NCI-H2227 treated with DMSO at 0.1 percent for 48 hours (cell line): ENCODE data around the gene SLC2A8.

ENCODE experiments used
- DNase-seq: peaks from one replicate; lab custom pipeline; 2025; lab: John Stamatoyannopoulos, UW

The SLC2A8 gene

DNA sequence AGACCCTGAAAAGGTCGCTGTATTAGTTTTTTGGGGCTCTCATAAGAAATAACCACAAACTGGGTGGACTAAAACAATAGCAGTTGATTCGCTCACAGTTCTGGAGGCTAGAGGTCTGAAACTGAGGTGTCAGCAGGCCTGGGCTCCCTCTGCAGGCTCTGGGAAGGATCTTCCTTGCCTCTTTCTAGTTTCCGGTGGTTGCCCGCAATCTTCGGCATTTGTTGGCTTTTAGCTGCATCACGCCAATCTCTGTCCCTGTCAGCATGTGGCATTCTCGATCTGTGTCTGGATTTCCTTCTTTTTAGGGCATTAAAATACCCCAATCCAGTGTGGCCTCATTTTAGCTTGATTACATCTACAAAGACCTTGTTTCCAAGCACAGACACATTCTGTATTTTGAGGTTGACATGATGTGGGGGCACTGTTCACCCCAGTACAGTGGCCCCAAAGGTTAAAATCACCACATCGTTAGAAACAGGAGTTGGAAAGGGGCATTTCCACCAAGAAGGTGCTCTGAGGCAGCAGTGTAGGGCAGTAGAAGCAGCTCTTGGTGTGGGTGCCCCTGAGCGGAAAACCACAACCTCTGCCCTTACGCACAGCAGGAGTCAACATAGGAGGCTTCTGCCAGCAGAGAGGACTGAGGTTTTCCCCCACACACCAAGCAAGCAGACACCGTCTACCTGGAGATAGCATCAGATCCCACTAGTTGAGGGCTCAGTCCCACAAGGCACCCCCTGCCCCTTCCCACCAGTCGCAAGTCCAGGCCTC, 40.7 kb downstream of the SLC2A8 start:
- no peak for DNase-seq

DNA sequence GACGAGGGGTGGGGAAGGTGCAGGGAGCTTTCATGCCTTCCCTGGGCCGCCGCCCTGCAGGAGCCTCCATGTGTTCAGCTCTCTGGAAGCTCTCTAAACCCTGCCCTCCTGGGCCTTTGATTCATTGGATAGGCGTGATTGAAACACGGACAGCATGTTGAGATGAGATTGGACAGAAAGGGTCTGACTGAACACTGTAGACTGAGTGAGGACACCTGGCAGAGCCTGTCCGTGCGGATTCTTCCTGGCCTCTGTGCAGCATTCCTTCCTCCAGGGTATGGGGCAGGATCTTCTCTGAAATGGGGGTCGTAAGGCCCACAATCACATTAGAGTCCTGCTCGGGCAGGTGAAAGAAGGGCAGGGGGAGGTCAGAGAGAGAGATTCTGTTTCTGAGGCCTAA, 41.4 kb downstream of the SLC2A8 start:
- no peak for DNase-seq

DNA sequence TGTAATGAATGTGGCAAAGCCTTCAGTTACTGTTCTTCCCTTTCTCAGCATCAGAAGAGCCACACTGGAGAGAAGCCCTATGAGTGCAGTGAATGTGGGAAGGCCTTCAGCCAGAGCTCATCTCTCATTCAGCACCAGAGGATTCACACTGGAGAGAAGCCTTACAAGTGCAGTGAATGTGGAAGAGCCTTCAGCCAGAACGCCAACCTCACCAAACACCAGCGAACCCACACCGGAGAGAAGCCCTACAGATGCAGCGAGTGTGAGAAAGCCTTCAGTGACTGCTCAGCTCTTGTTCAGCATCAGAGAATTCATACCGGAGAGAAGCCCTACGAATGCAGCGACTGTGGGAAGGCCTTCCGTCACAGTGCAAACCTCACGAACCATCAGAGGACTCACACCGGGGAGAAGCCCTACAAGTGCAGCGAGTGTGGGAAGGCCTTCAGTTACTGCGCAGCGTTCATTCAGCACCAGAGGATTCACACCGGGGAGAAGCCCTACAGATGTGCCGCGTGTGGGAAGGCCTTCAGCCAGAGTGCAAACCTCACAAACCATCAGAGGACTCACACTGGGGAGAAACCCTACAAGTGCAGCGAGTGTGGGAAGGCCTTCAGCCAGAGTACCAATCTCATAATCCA, 47.4 kb downstream of the SLC2A8 start:
- DNase-seq, result no peak

DNA sequence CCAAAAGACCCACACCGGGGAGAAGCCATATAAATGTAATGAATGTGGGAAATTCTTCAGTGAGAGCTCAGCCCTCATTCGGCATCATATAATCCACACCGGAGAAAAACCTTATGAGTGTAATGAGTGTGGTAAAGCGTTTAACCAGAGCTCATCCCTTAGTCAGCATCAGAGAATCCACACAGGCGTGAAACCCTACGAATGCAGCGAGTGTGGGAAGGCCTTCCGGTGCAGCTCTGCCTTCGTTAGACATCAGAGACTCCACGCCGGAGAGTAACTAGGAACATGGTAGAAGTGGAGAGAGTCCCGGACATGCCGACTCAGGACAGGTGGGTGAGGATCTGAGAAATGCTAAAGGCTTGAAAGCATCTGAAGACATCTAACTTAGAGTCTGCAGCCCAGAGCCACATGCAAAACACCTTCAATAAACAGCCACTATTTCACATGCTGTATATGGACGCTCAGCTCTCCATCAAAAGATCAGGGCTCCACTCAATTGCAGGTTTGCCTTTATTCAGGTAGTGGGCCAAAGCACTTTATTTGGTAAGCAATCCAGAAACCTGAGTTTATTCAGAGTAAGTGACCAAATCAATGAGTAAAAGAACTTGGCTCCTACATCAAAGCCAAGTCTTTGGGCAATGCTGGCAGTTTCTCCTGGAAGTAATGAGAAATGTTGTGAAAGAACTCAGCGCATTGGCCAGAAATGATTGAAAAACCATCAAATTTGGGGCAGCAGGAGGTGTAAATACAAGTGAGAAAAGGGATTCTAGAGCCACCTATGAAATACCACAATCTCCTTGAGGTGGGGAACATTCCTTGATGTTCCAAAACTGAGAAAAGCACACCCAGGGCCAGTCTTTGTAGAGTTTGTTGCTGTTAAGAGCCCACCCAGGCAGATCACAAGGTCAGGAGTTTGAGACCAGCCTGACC, 48.2 kb downstream of the SLC2A8 start:
- no peak for DNase-seq

DNA sequence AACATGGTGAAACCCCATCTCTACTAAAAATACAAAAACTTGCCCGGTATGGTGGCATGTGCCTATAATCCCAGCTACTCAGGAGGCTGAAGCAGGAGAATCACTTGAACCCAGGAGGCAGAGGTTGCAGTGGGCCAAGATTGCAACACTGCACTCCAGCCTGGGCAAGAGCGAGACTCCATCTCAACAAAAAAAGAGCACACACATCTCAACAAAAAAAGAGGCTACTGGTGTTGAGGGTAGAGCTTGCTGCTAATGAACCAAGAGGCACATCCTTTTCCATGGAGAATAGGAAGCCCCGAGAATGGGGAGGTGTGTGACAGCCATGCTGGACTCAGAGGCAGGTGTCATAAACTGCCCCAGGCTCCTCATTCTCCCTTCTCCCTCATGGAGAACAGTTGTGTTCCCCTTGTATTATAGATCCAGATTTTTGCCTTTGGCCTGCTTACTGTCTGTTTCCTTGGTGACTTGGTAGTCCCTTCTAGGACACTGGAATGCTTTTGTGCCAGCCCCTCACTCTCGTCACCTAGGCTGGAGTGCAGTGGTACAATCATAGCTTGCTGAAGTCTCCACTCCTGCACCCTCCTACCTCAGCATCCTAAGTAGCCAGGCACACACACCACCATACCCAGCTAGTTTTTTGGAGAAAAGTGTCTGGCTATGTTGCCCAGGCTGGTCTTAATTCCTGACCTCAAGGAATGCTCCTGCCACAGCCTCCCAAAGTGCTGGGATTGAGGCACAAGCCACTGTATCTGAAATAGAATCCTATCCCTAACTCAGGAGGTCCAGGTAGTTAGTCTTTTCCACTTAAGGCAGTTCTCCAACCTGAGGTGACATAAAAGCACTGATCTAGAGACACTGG, 49.1 kb downstream of the SLC2A8 start:
- DNase-seq, result no peak

DNA sequence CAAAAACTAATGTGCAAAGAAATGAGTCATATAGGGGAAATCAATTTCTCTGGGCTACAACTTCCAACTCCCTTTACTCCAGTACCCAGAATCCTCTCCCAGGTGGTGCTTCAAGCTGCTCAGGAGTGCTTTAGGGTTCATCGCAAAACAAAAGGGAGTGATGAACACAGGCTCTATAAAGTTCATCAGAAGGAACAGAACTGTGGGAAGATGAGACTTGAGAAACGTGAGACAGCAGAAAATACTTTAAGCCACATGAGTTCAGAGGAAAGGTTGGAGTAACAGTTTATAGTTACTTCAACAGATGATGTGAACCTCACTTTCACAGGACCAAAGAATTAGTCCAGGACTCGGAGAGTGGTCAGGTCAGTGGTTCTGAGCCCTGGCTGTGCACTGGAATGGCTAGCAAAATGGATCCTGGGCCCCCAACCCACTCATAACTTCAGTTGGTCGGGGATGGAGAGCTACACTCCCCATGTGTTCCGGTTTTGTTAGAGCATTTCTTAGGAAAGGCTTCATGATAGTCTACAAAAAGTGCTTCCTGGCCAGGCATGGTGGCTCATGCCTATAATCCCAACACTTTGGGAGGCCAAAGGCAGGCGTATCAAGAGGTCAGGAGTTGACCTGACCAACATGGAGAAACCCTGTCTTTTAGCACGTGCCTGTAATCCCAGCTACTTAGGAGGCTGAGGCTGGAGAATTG, 49.9 kb downstream of the SLC2A8 start:
- no peak for DNase-seq

DNA sequence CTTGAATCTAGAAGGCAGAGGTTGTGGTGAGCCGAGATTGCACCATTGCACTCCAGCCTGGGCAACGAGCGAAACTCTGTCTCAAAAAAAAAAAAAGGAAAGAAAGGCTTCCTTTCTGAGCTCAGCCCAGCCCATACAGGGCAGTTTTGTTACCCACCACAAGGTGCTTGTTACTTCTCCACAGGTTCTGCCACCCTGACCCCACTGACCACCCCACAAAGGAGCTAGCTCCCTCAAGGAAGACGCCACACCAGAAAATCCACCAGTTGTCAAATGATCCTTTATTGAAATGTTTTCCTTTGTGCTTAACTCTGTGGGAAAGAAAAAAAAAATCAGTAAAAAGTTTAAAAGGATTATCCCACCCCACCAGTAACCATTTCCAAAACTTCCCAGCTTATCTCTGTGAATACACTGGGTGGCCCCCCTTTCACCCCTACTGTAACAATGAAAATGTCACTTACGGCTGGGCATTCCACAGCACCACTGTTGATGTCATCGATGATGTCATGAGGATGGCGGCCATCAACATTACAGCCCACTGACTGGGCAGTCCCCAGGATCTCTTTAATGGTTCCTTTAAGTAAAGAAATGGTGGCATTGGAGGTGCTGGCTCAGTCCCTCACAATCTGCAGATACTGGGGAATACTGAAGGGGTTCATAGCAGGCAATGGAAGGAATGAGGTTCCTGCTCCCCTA, 50.6 kb downstream of the SLC2A8 start:
- DNase-seq, result no peak

DNA sequence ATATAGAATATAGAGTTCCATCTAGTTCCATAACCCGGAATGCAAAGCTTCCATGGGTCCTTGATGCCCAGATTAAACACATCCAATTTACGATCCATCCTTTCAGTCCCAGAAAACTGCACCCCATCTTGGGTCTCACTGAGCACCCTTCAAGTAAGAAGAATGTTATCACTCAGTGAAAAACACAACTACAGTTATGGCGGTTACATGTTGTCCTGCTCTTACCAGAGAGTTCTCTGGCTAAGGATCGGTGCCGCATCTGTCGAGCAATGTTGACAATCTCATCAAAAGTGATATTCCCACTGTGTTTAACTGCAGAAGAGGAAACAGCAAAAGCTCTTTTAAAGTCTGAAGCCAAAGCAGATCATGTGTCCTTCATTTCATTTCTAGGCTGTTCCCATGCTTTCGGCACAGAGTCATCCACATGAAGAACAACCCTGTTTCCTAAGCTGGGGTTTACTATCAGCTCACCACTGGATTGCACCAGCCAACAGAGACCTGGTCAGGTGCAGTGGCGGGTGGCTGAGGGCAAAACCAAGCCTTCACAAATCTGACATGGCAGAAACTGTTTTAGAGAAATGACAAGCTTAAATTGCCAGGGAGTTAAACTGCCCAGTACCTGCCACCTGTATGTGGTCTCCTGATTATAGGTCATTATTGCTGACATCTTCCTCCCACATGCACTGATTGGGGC, 51.3 kb downstream of the SLC2A8 start:
- no peak for DNase-seq

DNA sequence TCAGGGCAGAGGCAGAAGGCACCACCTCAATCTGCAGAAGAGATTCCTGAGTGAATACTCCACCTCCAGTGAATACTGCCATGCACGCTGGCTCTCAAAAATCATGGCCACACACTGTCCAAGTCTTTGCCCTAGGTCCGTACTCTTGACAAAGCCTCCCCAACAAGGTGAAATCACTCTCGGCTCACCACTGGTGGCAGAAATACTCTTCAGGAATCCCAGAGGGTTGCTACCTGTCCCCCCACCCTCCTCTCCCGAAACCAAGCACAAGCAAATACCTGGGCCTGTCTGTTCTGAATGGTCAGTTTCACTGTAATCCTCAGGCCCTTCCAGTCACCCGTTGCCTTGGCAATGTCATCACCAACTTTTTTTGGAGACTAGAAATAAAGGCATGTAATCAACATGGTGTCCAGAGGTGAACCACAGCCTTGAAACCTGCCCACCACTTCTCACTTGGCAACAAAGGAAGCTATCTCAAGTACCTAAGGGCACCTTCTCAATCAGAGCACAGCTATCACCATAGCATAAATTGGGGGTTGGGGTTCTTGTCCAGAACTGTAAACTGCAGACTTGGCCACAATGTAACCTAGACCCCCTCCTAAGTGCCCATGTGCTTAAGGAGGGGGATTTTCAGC, 52.5 kb downstream of the SLC2A8 start:
- no peak for DNase-seq

DNA sequence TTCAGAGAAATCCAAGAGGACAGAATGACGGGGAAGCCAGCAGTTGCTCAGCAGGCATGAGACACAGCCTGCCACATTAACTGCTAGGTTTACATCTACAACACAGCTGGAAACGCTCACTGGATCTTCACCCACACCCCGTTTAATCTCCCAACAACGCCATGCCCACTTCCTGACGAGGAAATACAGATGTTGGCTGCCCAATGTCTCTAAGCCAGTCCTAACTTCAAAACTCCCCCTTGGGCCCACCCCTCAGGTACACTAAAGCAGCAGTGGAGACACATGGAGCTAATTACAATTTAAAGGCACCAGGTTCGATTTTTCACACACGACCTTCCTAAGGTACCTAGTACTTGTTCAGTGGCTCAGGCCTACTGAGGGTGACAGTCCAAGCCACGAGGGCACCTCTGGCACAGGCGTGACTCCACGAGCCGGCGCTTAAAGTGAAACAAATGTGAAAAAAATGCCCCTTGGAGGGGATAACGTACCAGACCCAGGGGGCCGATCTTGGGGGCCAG, 53.3 kb downstream of the SLC2A8 start:
- no peak for DNase-seq

DNA sequence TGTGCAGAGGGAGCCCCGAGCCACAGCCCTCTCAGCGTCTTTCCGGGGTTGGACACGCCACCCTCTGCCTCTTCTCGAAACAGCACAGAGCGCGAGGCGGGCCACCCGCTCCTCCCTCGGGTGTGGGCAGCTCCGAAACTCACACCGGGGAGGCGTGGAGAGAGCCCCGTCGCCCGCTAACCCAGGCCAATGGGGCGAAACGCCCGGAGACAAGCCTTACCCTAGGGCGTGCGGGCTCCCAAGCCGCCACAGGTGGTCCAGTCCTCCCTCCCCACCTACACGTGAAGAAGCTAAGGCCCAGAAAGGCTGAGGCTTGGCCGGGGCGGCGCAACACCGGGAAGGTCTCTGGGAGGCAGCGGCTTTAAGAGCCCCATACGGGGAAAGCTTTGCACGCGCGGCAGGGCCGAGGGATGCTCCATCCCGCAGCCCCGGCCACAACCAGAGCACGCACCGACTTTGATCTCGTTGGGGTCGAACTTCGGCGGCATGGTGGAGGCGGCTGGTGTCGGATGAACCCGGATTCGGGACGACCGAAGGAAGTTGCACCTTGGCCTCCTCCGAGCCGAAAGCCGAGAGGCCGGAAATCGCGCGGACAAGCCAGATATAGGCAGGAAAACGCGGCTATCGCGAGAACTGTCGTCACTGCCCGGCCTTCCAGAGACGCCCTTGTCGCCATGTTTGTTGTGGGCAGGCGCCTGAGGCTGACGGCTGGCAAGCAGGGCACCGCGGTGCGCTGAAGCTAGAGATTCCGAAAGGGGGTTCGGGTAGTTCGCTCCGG, 54.0 kb downstream of the SLC2A8 start, which contains the start of the genes LRSAM1 and RPL12:
Gene LRSAM1 (plus strand): TSS at position 681 of the 778 bp plus-strand sequence. CDS start 3,018 bp downstream, outside the sequence.
Gene RPL12 (minus strand): TSS at position 577 of the 778 bp plus-strand sequence. CDS start 89 bp downstream, at position 488.
- DNase-seq, result peak; percentile 85

DNA sequence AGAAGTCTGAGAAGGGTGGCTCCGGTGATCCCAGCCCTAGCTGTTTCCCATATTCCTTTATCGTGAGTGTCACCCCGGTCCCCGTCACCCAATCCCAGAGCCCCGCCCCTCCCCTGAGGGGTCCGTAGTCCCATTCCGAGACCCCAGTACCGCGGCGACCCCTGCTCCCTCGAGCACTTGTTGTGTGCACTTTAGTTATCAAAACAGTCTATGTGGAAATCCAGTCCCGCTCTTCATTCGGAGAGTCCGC, 54.6 kb downstream of the SLC2A8 start:
- peak; percentile 66 for DNase-seq

DNA sequence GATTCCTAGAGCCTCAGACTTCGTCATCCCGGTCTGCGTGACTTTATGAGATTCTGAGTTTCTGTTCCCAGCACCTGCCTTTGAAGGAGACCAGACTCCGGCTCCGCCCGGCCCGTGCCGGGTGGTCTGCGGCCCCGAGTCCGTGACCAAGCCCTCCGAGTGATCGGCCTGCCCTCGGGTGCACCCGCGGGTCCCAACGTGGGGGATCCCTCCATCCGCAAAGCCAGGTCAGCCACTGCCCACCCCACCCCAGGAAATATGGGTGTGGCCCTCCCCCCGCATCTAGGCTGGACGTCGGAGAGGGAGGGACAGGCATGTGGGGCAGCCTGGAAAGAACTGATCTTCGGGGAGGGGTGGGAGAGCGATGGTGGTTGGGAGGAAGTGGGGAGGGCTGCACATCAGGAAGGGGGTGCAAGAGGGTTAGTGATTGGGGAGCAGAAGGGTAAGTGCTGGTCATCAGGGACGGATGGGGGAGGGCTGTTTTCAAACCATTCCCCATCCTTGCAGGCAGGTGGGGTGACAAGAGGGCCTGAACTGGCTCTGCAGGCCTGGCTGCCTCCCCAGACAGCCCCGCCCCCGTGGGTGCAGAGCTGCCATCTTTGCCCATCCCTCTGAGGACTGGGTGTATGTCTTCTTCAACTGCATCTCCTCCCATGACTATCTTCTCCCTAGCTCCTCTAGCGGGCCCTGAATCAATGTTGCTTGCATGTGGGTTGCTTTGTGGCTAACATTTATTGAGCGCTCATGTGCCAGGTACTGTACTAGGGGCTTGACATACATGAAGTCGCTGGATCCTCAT, 55.1 kb downstream of the SLC2A8 start:
- DNase-seq, result peak; percentile 5

DNA sequence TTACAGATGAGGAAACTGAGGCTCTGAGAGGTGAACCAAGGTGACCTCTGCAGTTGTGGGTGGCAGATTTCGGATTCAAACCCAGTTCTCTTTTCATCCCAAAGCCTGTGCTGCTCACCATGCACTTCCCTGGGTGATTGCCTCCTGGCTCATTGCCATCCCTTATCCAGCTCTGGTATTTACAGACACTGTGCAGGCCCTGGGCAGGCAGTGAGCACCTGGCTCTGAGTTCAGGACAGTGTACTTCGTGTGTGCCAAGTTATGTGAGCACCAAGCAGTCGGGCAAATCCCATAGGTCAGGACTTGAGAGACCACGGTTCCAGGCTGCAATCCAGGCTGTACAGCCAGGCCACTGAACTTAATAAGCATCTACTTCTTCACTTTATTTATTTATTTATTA, 55.7 kb downstream of the SLC2A8 start:
- DNase-seq, result no peak

DNA sequence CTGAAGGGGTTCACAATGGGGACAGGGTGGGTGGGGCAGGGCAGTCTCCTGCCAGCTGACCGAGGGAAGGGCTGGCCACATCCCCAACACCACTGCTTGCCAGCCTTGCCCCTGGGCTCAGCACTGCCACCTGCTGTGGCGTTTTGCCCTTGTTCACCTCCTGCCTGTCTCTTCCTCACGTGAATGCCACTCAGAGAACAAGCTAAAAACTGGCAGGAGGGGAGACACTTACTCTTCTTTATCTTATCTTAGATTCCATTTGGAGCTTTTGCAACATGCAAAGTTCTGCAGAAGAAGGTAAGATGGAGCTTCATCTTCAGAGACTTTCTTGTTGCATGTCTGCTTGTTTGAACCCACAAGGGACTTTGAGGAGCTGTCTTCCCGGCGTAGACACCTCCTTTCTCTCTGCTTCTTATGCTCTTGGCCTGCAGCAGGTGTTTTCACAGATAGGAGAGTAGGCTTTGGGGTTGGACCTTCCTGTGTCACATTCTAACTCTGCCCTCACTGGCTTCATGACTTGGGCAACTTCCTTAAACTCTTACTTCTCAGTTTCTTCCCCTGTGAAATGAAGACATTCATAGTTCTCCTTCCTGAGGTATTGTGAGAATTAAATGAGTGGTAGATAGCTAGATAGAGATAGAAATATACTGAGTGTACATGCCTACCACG, 58.5 kb downstream of the SLC2A8 start:
- DNase-seq, result no peak

DNA sequence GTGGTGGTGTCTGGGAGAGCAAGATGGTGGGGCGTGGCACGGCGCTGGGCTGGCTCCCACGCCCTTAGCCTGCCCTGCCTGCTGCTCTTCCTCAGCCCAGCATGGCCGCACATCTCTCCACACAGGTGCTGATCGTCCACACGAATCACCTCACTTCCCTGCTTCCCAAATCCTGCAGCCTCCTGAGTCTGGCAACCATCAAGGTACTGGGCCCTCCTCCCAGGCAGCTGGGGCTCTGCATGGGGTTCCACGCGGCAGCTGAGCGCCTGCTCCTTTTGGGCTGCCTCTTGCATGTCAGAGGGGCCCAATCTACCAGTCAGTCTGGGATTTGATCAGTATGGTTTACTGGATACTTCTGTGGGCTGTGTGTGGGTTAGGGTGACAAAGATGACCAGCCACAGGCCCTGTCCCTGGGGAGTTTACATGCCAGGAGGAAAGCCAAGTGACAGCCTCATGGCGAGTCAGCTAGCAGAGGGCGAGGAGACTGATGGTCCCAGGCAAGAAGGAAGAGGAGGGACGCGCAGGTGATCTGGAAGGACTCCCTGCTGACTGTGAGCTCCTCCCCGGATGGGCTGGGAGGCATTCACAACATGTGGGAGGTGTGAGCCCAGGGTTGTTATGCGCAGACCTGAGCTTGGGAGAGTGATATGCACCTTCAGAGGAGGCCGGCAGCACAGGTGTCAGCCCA, 60.4 kb downstream of the SLC2A8 start:
- no peak for DNase-seq
